Neural crest cell (in vitro differentiated cells): Measurements from ENCODE around the gene HEATR1. TPM values are rescaled to one million over a fixed set of nuclear protein-coding genes. Genes with fewer than 3 reads are reported as not detected.

Experiments
- DNase-seq: peaks from one replicate; pipeline ENCODE4 v3.0.0; 2021; ENCODE audit warnings: low read depth, mixed read lengths, low spot score
- H3K27ac Mint-ChIP-seq: one replicate; pipeline ENCODE4 v1.8.0; 2021; ENCODE audit warnings: mild to moderate bottlenecking, mixed read lengths; ENCODE audit not compliant: unreplicated experiment
- H3K27me3 Mint-ChIP-seq: 2 replicates; pipeline ENCODE4 v1.8.0; 2021; ENCODE audit warnings: low read depth, mild to moderate bottlenecking, mixed read lengths
- H3K36me3 Mint-ChIP-seq: 2 replicates; pipeline ENCODE4 v1.8.0; 2021; ENCODE audit warnings: low read depth, mild to moderate bottlenecking, mixed read lengths
- H3K4me1 Mint-ChIP-seq: 2 replicates; pipeline ENCODE4 v1.8.0; 2021; ENCODE audit warnings: mixed read lengths
- H3K4me3 Mint-ChIP-seq: one replicate; pipeline ENCODE4 v1.8.0; 2021; ENCODE audit warnings: mild to moderate bottlenecking, mixed read lengths
- H3K9me3 Mint-ChIP-seq: 2 replicates; pipeline ENCODE4 v1.8.0; 2021; ENCODE audit warnings: mixed read lengths
- total RNA-seq: library from RNA; stranded (reverse); gene quantifications from 2 replicates; pipeline ENCODE4 v1.2.1, GENCODE V29; 2021
- TF ChIP-seq, protein P1 (sequence below): fragments of 200-600 bp; sonication (generic); conservative IDR thresholded peaks from 2 replicates; pipeline ENCODE4 v1.5.0; 2021; ENCODE audit warnings: antibody characterized with exemption, mild to moderate bottlenecking

Gene HEATR1
- total RNA-seq, 1 donor from 2014 or later: 59.8 TPM

DNA sequence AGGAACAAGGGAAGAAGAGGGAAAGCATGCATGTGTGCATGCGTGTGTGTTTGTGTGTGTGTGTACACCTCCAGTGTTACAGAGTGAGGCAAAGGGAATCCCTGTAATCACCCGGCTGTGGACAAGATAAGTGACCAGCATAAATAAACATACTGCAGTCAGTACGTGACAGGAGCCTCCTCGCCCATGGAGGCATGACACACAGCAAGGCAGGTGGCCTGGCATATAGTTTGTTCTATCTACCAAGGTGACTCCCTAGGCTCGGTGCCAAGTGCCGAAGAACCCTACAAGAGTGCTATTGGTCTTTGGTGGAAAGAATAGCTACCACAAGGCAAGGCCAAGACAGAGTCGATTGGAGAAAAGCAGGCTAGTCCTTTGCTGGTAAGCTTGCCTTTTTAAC, 31.7 kb upstream of the HEATR1 start:
- no peaks in the 10 kb centered on the region for H3K4me1 Mint-ChIP-seq
- no peak overlapping the region for H3K4me3 Mint-ChIP-seq
- DNase-seq: no peak
- TF ChIP-seq, protein P1, sequence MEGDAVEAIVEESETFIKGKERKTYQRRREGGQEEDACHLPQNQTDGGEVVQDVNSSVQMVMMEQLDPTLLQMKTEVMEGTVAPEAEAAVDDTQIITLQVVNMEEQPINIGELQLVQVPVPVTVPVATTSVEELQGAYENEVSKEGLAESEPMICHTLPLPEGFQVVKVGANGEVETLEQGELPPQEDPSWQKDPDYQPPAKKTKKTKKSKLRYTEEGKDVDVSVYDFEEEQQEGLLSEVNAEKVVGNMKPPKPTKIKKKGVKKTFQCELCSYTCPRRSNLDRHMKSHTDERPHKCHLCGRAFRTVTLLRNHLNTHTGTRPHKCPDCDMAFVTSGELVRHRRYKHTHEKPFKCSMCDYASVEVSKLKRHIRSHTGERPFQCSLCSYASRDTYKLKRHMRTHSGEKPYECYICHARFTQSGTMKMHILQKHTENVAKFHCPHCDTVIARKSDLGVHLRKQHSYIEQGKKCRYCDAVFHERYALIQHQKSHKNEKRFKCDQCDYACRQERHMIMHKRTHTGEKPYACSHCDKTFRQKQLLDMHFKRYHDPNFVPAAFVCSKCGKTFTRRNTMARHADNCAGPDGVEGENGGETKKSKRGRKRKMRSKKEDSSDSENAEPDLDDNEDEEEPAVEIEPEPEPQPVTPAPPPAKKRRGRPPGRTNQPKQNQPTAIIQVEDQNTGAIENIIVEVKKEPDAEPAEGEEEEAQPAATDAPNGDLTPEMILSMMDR: no peak
- H3K9me3 Mint-ChIP-seq: peaks cover 3% of the 10 kb centered on the region
- no peaks in the 10 kb centered on the region for H3K36me3 Mint-ChIP-seq
- H3K27ac Mint-ChIP-seq: no peak overlapping the region
- peaks cover 10% of the 10 kb centered on the region for H3K27me3 Mint-ChIP-seq

DNA sequence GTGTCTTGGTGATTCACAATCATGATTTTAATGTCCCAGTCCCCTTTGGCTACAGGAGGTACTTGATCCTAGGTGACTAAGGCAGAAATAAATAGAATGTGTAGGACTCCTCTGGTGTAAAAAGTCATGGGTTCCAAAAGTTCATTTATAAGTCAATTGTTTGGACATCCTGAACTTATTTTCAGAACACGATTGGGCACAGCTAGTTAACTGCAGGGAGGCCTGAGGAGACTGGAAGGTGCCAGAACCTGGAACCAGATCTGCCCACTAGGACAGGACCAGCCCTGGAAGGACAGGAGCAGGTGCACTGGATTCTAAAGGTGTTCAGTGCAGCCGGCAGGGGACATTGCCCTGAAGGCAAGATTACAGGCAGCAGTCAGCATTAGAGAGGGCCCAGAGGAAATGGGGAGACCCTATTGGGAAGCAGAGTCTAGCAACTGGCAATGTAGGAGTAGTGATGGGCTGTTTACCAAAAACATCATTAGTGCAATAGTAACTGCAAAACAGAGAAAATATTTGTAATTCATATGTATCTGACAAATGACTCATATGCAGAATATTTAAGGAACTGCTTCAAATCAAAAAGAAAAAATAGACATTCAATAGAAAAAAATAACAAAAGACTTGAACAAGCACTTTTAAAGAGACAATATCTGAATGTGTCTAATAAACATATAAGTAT, 23.6 kb upstream of the HEATR1 start:
- TF ChIP-seq, protein P1: no peak

DNA sequence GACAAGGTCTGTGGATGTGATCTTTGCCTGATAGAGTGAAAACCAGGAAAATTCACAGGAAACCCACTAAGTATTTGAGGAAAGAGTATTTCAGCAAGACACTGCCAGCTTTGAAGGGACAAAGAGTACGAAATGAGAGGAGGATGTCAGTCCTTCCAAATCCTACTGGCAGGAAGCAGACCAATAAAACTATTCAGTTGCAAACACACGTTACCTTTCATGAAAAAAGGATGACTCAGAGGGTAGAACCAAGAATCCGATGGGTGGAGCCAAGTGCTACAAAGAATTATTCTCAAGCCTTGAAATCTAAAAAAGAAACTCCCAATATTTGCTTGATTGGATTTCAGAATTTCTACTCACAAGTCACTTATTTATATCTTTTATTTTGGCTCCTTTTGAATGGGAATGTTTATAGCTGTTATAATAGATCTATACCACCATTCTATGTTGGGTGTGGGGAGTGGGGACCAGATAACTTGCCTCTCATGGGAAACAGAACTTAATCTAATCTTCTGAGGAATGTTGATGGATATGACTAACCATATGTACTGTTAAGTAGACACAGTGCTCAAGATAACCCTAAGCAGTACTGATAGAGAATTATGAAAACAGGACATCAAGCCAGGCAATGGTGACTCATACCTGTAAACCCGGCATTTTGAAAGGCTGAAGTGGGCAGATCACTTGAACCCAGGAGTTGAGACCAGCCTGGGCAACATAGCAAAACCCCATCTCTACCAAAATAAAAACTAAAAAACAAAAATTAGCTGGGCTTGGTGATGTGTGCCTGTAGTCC, 19.3 kb upstream of the HEATR1 start:
- DNase-seq: no peak
- H3K4me1 Mint-ChIP-seq: no peaks in the 10 kb centered on the region
- no peaks in the 10 kb centered on the region for H3K36me3 Mint-ChIP-seq
- TF ChIP-seq, protein P1: no peak
- peaks cover 7% of the 10 kb centered on the region for H3K9me3 Mint-ChIP-seq
- H3K27ac Mint-ChIP-seq: no peak overlapping the region
- peaks cover 23% of the 10 kb centered on the region for H3K27me3 Mint-ChIP-seq
- H3K4me3 Mint-ChIP-seq: no peak overlapping the region

More for the DNA sequence above, 23.6 kb upstream of the HEATR1 start:
- H3K36me3 Mint-ChIP-seq: no peaks in the 10 kb centered on the region
- H3K27me3 Mint-ChIP-seq: peaks cover 23% of the 10 kb centered on the region
- no peak for DNase-seq
- no peak overlapping the region for H3K4me3 Mint-ChIP-seq
- no peak overlapping the region for H3K27ac Mint-ChIP-seq
- peaks cover 3% of the 10 kb centered on the region for H3K9me3 Mint-ChIP-seq
- no peaks in the 10 kb centered on the region for H3K4me1 Mint-ChIP-seq

DNA sequence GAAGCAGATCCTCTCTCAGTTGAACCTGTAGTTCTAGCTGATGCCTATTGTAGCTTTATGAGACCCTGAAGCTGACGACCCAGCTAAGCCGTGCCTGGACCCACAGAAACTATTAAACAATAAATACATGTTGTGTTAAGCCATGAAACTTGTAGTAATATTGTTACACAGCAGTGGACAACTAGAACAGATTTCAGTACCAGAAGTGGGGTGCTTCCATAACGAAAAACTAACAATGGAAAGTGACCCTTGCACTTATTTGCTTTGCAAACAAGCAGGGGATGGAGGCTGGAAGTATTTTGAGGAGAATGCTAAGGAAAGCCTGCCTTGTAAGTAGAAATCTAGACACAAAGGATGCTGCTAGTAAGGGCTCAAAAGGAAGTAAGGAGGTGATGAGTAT, 18.1 kb upstream of the HEATR1 start:
- TF ChIP-seq, protein P1: no peak
- peaks cover 7% of the 10 kb centered on the region for H3K9me3 Mint-ChIP-seq
- H3K27me3 Mint-ChIP-seq: peaks cover 18% of the 10 kb centered on the region
- DNase-seq: no peak
- no peaks in the 10 kb centered on the region for H3K36me3 Mint-ChIP-seq
- no peaks in the 10 kb centered on the region for H3K4me1 Mint-ChIP-seq
- no peak overlapping the region for H3K27ac Mint-ChIP-seq
- no peak overlapping the region for H3K4me3 Mint-ChIP-seq

DNA sequence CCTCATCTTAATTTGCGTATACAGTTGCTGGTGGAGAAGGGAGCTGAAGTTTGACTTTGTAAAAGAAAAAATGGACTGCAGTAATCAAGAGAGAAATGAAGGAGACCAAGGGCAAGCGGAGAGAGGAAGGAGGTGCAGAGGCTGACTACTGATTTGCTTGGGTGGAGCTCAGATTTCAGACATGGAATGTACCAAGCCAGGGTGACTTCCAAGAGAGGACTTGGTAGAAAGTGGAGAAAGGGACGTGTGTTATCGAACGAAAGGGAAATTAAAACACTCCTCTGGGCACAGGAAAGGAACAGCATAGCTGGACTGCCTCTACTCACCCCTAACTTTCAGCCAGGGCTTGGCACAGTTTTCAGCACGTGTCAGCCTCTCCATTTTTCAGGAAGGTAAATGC, 15.1 kb upstream of the HEATR1 start:
- Mint-ChIP-seq H3K9me3 (peaks cover 7% of the 10 kb centered on the region), H3K27me3 (peaks cover 31% of the 10 kb centered on the region), H3K4me3 (no peak overlapping the region), H3K27ac (no peak overlapping the region), H3K4me1 (no peaks in the 10 kb centered on the region), H3K36me3 (no peaks in the 10 kb centered on the region)
- TF ChIP-seq, protein P1: no peak
- DNase-seq: no peak
